Duodenal mucosa (tissue), 2 donors: ENCODE measurements around the gene PRELID2.

Experiments used
- H3K27ac ChIP-seq: one replicate; pipeline ENCODE4 v1.7.0; 2013; ENCODE audit warnings: low read depth, low read length
- H3K27me3 ChIP-seq, 2 donors: one replicate each; pipeline ENCODE4 v1.7.0; 2013; ENCODE audit warnings: low read length in 2 of 2, control low read depth in 1 of 2; ENCODE audit not compliant: insufficient read depth in 2 of 2, control insufficient read depth in 1 of 2
- H3K36me3 ChIP-seq, 2 donors: one replicate each; pipeline ENCODE4 v1.7.0; 2013; ENCODE audit warnings: low read length in 2 of 2, control low read depth in 1 of 2; ENCODE audit not compliant: insufficient read depth in 2 of 2, control insufficient read depth in 1 of 2
- H3K4me1 ChIP-seq, 2 donors: one replicate each; pipeline ENCODE4 v1.7.0; 2013; ENCODE audit warnings: low read length in 2 of 2, control low read depth in 1 of 2; ENCODE audit not compliant: insufficient read depth in 2 of 2, control insufficient read depth in 1 of 2
- H3K4me3 ChIP-seq, 2 donors: one replicate each; pipeline ENCODE4 v1.7.0; 2013; ENCODE audit warnings: low read length in 2 of 2, low read depth in 1 of 2
- H3K9ac ChIP-seq, 2 donors: one replicate each; pipeline ENCODE4 v1.7.0; 2013; ENCODE audit warnings: low read length in 2 of 2, low read depth in 1 of 2
- H3K9me3 ChIP-seq, 2 donors: one replicate each; pipeline ENCODE4 v1.7.0; 2013; ENCODE audit warnings: low read length in 2 of 2, control low read depth in 1 of 2; ENCODE audit not compliant: control insufficient read depth in 1 of 2

The PRELID2 gene

GRCh38 chr5:145825751-145826180, 9.4 kb downstream of the PRELID2 start:
- H3K27ac ChIP-seq, result no peak overlapping the region

GRCh38 chr5:145824040-145824439, 11.1 kb downstream of the PRELID2 start:
- Histone ChIP-seq H3K27me3 (no peaks in the 10 kb centered on the region), H3K4me3 (no peak overlapping the region), H3K9me3 (no peaks in the 10 kb centered on the region), H3K27ac (no peak overlapping the region), H3K4me1 (peaks cover 6 to 7% of the 10 kb centered on the region in 2 donors), H3K36me3 (peaks cover 0 to 12% of the 10 kb centered on the region in 2 donors), H3K9ac (no peak overlapping the region)

More at GRCh38 chr5:145825751-145826180, 9.4 kb downstream of the PRELID2 start:
- H3K4me3 ChIP-seq, result no peak overlapping the region
- H3K9me3 ChIP-seq, result no peaks in the 10 kb centered on the region
- H3K36me3 ChIP-seq, result peaks cover 0 to 12% of the 10 kb centered on the region in 2 donors
- H3K4me1 ChIP-seq, result peaks cover 14 to 25% of the 10 kb centered on the region in 2 donors
- H3K27me3 ChIP-seq, result no peaks in the 10 kb centered on the region
- H3K9ac ChIP-seq, result no peak overlapping the region

GRCh38 chr5:145818604-145819003, 16.5 kb downstream of the PRELID2 start:
- Histone ChIP-seq H3K27ac (no peak overlapping the region), H3K9ac (no peak overlapping the region), H3K27me3 (no peaks in the 10 kb centered on the region), H3K4me1 (no peaks in the 10 kb centered on the region), H3K9me3 (no peaks in the 10 kb centered on the region), H3K4me3 (no peak overlapping the region), H3K36me3 (peaks cover 7 to 37% of the 10 kb centered on the region in 2 donors)

GRCh38 chr5:145812877-145813276, 22.3 kb downstream of the PRELID2 start:
- Histone ChIP-seq H3K4me3 (no peak overlapping the region), H3K36me3 (peaks cover 8 to 52% of the 10 kb centered on the region in 2 donors), H3K27me3 (no peaks in the 10 kb centered on the region), H3K27ac (no peak overlapping the region), H3K9me3 (no peaks in the 10 kb centered on the region), H3K4me1 (no peaks in the 10 kb centered on the region), H3K9ac (no peak overlapping the region)

- Histone ChIP-seq H3K27ac (no peak overlapping the region), H3K9ac (no peak overlapping the region), H3K9me3 (no peaks in the 10 kb centered on the region), H3K4me1 (no peaks in the 10 kb centered on the region), H3K27me3 (no peaks in the 10 kb centered on the region), H3K36me3 (peaks cover 11 to 53% of the 10 kb centered on the region in 2 donors), H3K4me3 (no peak overlapping the region)
Measured at GRCh38 chr5:145811834-145812625, 23.1 kb downstream of the PRELID2 start.

- no peak overlapping the region for H3K9ac ChIP-seq
Measured at GRCh38 chr5:145806923-145807322, 28.2 kb downstream of the PRELID2 start.

GRCh38 chr5:145805819-145806218, 29.3 kb downstream of the PRELID2 start:
- Histone ChIP-seq H3K27me3 (no peaks in the 10 kb centered on the region), H3K36me3 (peaks cover 11 to 38% of the 10 kb centered on the region in 2 donors), H3K9ac (no peak overlapping the region), H3K27ac (no peak overlapping the region), H3K9me3 (no peaks in the 10 kb centered on the region), H3K4me1 (no peaks in the 10 kb centered on the region), H3K4me3 (no peak overlapping the region)

More at GRCh38 chr5:145806923-145807322, 28.2 kb downstream of the PRELID2 start:
- Histone ChIP-seq H3K36me3 (peaks cover 11 to 46% of the 10 kb centered on the region in 2 donors), H3K27me3 (no peaks in the 10 kb centered on the region), H3K27ac (no peak overlapping the region), H3K4me1 (no peaks in the 10 kb centered on the region), H3K4me3 (no peak overlapping the region), H3K9me3 (no peaks in the 10 kb centered on the region)

GRCh38 chr5:145804701-145805100, 30.4 kb downstream of the PRELID2 start:
- H3K27me3 ChIP-seq, result no peaks in the 10 kb centered on the region
- no peaks in the 10 kb centered on the region for H3K9me3 ChIP-seq
- peaks cover 11 to 40% of the 10 kb centered on the region in 2 donors for H3K36me3 ChIP-seq
- no peak overlapping the region for H3K27ac ChIP-seq
- no peaks in the 10 kb centered on the region for H3K4me1 ChIP-seq
- no peak overlapping the region for H3K9ac ChIP-seq
- H3K4me3 ChIP-seq, result no peak overlapping the region

GRCh38 chr5:145803112-145804004, 31.8 kb downstream of the PRELID2 start:
- no peak overlapping the region for H3K27ac ChIP-seq
- no peaks in the 10 kb centered on the region for H3K27me3 ChIP-seq
- no peaks in the 10 kb centered on the region for H3K4me1 ChIP-seq
- H3K36me3 ChIP-seq, result peaks cover 11 to 39% of the 10 kb centered on the region in 2 donors
- peaks cover 0 to 3% of the 10 kb centered on the region in 2 donors for H3K9me3 ChIP-seq
- H3K4me3 ChIP-seq, result no peak overlapping the region
- no peak overlapping the region for H3K9ac ChIP-seq

- no peaks in the 10 kb centered on the region for H3K4me1 ChIP-seq
- no peak overlapping the region for H3K4me3 ChIP-seq
- H3K27me3 ChIP-seq, result no peaks in the 10 kb centered on the region
- H3K27ac ChIP-seq, result no peak overlapping the region
- peaks cover 0 to 3% of the 10 kb centered on the region in 2 donors for H3K9me3 ChIP-seq
- peaks cover 7 to 32% of the 10 kb centered on the region in 2 donors for H3K36me3 ChIP-seq
- H3K9ac ChIP-seq, result no peak overlapping the region
Measured at GRCh38 chr5:145801195-145801594, 33.9 kb downstream of the PRELID2 start.
